Astrocyte of the cerebellum (primary cell): ENCODE data around the gene KLF12.

Experiments
- DNase-seq: peaks from one replicate; pipeline ENCODE4 v3.0.0-alpha.2; 2011; ENCODE audit warnings: low read depth
- H3K4me3 ChIP-seq: 2 replicates; pipeline ENCODE4 v1.5.1; 2011; ENCODE audit warnings: mild to moderate bottlenecking, low read depth, low read length, moderate library complexity
- in situ Hi-C: cut with HindIII; loops from 2 replicates; pipeline ENCODE4 v1.10.0; 2017; ENCODE audit warnings: low sequenced_read_pairs
- TF ChIP-seq, protein P1 (sequence below): IDR thresholded peaks from 2 replicates; pipeline ENCODE4 v1.5.1; 2012; ENCODE audit warnings: low read length, low read depth, moderate library complexity, mild to moderate bottlenecking; ENCODE audit errors: missing control alignments

KLF12 gene

GRCh38 chr13:74134221-74134776 lies at the start of gene KLF12:
TSS of gene KLF12 (minus strand) at chr13:74134404.
- TF ChIP-seq, protein P1, sequence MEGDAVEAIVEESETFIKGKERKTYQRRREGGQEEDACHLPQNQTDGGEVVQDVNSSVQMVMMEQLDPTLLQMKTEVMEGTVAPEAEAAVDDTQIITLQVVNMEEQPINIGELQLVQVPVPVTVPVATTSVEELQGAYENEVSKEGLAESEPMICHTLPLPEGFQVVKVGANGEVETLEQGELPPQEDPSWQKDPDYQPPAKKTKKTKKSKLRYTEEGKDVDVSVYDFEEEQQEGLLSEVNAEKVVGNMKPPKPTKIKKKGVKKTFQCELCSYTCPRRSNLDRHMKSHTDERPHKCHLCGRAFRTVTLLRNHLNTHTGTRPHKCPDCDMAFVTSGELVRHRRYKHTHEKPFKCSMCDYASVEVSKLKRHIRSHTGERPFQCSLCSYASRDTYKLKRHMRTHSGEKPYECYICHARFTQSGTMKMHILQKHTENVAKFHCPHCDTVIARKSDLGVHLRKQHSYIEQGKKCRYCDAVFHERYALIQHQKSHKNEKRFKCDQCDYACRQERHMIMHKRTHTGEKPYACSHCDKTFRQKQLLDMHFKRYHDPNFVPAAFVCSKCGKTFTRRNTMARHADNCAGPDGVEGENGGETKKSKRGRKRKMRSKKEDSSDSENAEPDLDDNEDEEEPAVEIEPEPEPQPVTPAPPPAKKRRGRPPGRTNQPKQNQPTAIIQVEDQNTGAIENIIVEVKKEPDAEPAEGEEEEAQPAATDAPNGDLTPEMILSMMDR = no peak
- peak within 1 kb of the TSS; percentile 70 for H3K4me3 ChIP-seq
- peak; percentile 90 for DNase-seq
- in situ Hi-C loops = loop anchor here (25.0 kb wide), 1 partner anchor 1103 kb away; no protein-coding TSS in a partner anchor

- no peak for DNase-seq
- H3K4me3 ChIP-seq = no peak overlapping the region
- TF ChIP-seq, protein P1 = no peak
- in situ Hi-C loops = no loop called here
Measured at GRCh38 chr13:74182491-74182890, 48.3 kb upstream of the KLF12 start.

DNA sequence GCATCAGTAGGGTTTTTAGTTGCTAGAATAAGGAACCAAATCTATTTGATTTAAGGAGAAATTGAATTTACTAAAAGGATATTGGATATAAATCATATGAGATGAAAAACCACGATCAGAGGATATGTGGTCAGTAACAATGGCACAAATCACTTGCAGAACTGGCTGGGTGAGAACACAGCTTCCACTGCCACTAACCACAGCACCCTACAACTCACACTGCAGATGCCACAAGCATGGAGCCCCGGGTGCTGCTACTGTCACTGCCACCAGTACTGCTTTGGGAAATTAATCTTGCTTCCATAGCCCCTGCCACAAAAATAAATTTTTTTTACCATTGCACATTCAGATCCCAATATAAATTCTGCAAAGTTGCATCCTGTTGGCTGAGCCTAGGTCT lies 40.6 kb upstream of the KLF12 start:
- DNase-seq = no peak
- TF ChIP-seq, protein P1 = no peak
- in situ Hi-C loops = no loop called here
- no peak overlapping the region for H3K4me3 ChIP-seq

GRCh38 chr13:74173822-74174221 lies 39.6 kb upstream of the KLF12 start:
- no peak for DNase-seq
- TF ChIP-seq, protein P1 = no peak
- no peak overlapping the region for H3K4me3 ChIP-seq
- in situ Hi-C loops = no loop called here

DNA sequence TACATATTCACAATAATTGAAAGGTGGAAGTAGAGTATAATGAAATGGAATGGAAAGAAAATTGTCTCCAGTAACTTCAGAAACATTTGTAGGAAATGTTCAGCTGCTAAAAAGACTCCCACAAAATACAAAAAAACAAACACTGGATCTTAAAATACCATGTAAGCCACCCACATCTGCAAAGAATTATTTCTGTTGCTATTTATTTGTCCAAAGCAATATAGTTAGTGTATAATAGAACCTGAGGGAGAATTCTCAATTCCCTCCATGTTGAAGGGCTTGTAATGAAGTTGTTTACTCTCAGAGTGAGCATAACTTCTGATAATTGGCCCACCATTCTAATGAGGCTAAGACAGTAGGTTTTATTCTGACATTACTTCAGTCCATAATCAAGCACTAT lies 37.4 kb upstream of the KLF12 start:
- TF ChIP-seq, protein P1 = no peak
- H3K4me3 ChIP-seq = no peak overlapping the region
- in situ Hi-C loops = no loop called here
- DNase-seq = no peak

DNA sequence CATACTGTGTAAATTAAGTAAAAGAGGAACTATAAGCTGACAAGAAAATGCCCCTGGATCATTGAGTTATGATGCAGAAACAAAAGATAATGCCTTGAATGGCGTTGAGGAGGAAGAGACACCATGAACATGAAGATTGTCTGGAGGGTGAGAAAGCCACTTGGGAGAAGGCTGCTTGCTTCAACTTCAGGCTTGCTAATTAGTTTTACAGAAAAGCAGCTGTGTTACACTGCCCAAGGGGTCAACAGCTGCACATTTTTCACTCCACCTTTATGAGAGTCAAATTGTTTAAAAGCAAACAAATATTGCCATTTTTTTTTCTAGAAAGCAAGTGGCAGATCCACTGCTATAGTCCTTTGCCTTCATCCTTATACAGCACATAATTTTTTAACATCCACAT lies 35.5 kb upstream of the KLF12 start:
- no peak for DNase-seq
- in situ Hi-C loops = no loop called here
- no peak overlapping the region for H3K4me3 ChIP-seq
- TF ChIP-seq, protein P1 = no peak

DNA sequence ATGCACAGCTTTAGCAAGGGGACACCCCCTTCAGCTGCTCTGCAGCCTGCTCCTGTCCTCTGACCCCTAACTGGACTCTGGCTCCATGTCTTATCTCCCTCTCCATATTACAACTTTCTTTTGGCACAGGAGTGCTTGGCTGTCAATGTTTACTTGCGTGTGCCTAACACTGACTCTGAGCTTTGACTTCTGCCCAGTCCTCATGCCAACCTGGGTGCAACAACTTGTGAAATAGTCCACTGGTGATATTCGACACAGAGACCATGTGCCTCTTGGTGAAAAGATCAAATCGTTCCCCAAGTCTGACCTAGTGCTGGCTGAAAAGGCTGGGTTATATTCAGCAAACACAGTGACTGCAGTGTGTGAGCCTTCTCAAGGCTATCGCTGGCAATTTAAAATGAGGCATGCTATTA lies 34.1 kb upstream of the KLF12 start:
- in situ Hi-C loops = no loop called here
- TF ChIP-seq, protein P1 = no peak
- no peak for DNase-seq
- no peak overlapping the region for H3K4me3 ChIP-seq
